Activated naive CD8-positive, alpha-beta T cell (primary cell): ENCODE measurements around the gene MAST4.

Source experiments
- H3K27ac Mint-ChIP-seq: one replicate; pipeline ENCODE4 v1.8.0; 2021; ENCODE audit warnings: mixed read lengths
- H3K27me3 Mint-ChIP-seq: one replicate; pipeline ENCODE4 v1.8.0; 2021; ENCODE audit warnings: mixed read lengths
- H3K36me3 Mint-ChIP-seq: one replicate; pipeline ENCODE4 v1.8.0; 2021; ENCODE audit warnings: mixed read lengths
- H3K4me1 Mint-ChIP-seq: one replicate; pipeline ENCODE4 v1.8.0; 2021; ENCODE audit warnings: low read depth, mixed read lengths
- H3K4me3 Mint-ChIP-seq: one replicate; pipeline ENCODE4 v1.8.0; 2021; ENCODE audit warnings: mild to moderate bottlenecking, mixed read lengths
- H3K9me3 Mint-ChIP-seq: one replicate; pipeline ENCODE4 v1.8.0; 2021; ENCODE audit warnings: low read depth, mixed read lengths

Gene MAST4

GRCh38 chr5:66985417-66985816 lies 389.2 kb downstream of the MAST4 start:
- no peaks in the 10 kb centered on the region for H3K9me3 Mint-ChIP-seq
- no peaks in the 10 kb centered on the region for H3K36me3 Mint-ChIP-seq
- H3K4me1 Mint-ChIP-seq, result peaks cover 5% of the 10 kb centered on the region
- no peak overlapping the region for H3K4me3 Mint-ChIP-seq
- H3K27ac Mint-ChIP-seq, result no peak overlapping the region
- peaks cover 2% of the 10 kb centered on the region for H3K27me3 Mint-ChIP-seq

- peaks cover 2% of the 10 kb centered on the region for H3K27me3 Mint-ChIP-seq
Measured at GRCh38 chr5:66986009-66986408, 389.8 kb downstream of the MAST4 start.

GRCh38 chr5:66986534-66986933 lies 390.3 kb downstream of the MAST4 start:
- no peak overlapping the region for H3K4me3 Mint-ChIP-seq

More at GRCh38 chr5:66986009-66986408, 389.8 kb downstream of the MAST4 start:
- H3K27ac Mint-ChIP-seq, result no peak overlapping the region
- H3K4me1 Mint-ChIP-seq, result peaks cover 5% of the 10 kb centered on the region
- H3K9me3 Mint-ChIP-seq, result no peaks in the 10 kb centered on the region
- no peaks in the 10 kb centered on the region for H3K36me3 Mint-ChIP-seq
- H3K4me3 Mint-ChIP-seq, result no peak overlapping the region

GRCh38 chr5:66987126-66987525 lies 390.9 kb downstream of the MAST4 start:
- peaks cover 2% of the 10 kb centered on the region for H3K27me3 Mint-ChIP-seq
- no peaks in the 10 kb centered on the region for H3K36me3 Mint-ChIP-seq
- no peaks in the 10 kb centered on the region for H3K9me3 Mint-ChIP-seq
- H3K4me1 Mint-ChIP-seq, result peaks cover 5% of the 10 kb centered on the region
- H3K4me3 Mint-ChIP-seq, result no peak overlapping the region
- H3K27ac Mint-ChIP-seq, result no peak overlapping the region

More at GRCh38 chr5:66986534-66986933, 390.3 kb downstream of the MAST4 start:
- H3K36me3 Mint-ChIP-seq, result no peaks in the 10 kb centered on the region
- H3K27ac Mint-ChIP-seq, result no peak overlapping the region
- H3K9me3 Mint-ChIP-seq, result no peaks in the 10 kb centered on the region
- H3K27me3 Mint-ChIP-seq, result peaks cover 2% of the 10 kb centered on the region
- peaks cover 5% of the 10 kb centered on the region for H3K4me1 Mint-ChIP-seq

- H3K36me3 Mint-ChIP-seq, result no peaks in the 10 kb centered on the region
- H3K4me3 Mint-ChIP-seq, result no peak overlapping the region
- no peaks in the 10 kb centered on the region for H3K9me3 Mint-ChIP-seq
- H3K4me1 Mint-ChIP-seq, result peaks cover 5% of the 10 kb centered on the region
- H3K27ac Mint-ChIP-seq, result no peak overlapping the region
- peaks cover 2% of the 10 kb centered on the region for H3K27me3 Mint-ChIP-seq
Measured at GRCh38 chr5:66987540-66987939, 391.3 kb downstream of the MAST4 start.

- no peak overlapping the region for H3K4me3 Mint-ChIP-seq
- no peaks in the 10 kb centered on the region for H3K36me3 Mint-ChIP-seq
- H3K27me3 Mint-ChIP-seq, result peaks cover 2% of the 10 kb centered on the region
Measured at GRCh38 chr5:66987949-66988838, 392.0 kb downstream of the MAST4 start.

GRCh38 chr5:66989286-66989685 lies 393.1 kb downstream of the MAST4 start:
- no peaks in the 10 kb centered on the region for H3K36me3 Mint-ChIP-seq
- no peak overlapping the region for H3K4me3 Mint-ChIP-seq
- H3K27ac Mint-ChIP-seq, result no peak overlapping the region
- no peaks in the 10 kb centered on the region for H3K27me3 Mint-ChIP-seq
- H3K9me3 Mint-ChIP-seq, result no peaks in the 10 kb centered on the region
- H3K4me1 Mint-ChIP-seq, result peaks cover 5% of the 10 kb centered on the region

More at GRCh38 chr5:66987949-66988838, 392.0 kb downstream of the MAST4 start:
- Mint-ChIP-seq H3K4me1 (peaks cover 5% of the 10 kb centered on the region), H3K9me3 (no peaks in the 10 kb centered on the region), H3K27ac (no peak overlapping the region)

- Mint-ChIP-seq H3K27me3 (no peaks in the 10 kb centered on the region), H3K4me3 (no peak overlapping the region), H3K4me1 (peaks cover 5% of the 10 kb centered on the region), H3K27ac (no peak overlapping the region), H3K9me3 (no peaks in the 10 kb centered on the region), H3K36me3 (no peaks in the 10 kb centered on the region)
Measured at GRCh38 chr5:66989781-66990180, 393.6 kb downstream of the MAST4 start.

- H3K27ac Mint-ChIP-seq, result no peak overlapping the region
- no peaks in the 10 kb centered on the region for H3K27me3 Mint-ChIP-seq
- H3K36me3 Mint-ChIP-seq, result no peaks in the 10 kb centered on the region
- H3K9me3 Mint-ChIP-seq, result no peaks in the 10 kb centered on the region
- H3K4me1 Mint-ChIP-seq, result peaks cover 5% of the 10 kb centered on the region
- H3K4me3 Mint-ChIP-seq, result no peak overlapping the region
Measured at GRCh38 chr5:66991746-66992145, 395.6 kb downstream of the MAST4 start.

- Mint-ChIP-seq H3K4me1 (peaks cover 5% of the 10 kb centered on the region), H3K9me3 (no peaks in the 10 kb centered on the region), H3K36me3 (no peaks in the 10 kb centered on the region), H3K4me3 (no peak overlapping the region), H3K27ac (no peak overlapping the region), H3K27me3 (no peaks in the 10 kb centered on the region)
Measured at GRCh38 chr5:66992547-66992946, 396.4 kb downstream of the MAST4 start.

GRCh38 chr5:66993448-66993847 lies 397.3 kb downstream of the MAST4 start:
- Mint-ChIP-seq H3K36me3 (no peaks in the 10 kb centered on the region), H3K27me3 (no peaks in the 10 kb centered on the region), H3K27ac (no peak overlapping the region), H3K4me3 (no peak overlapping the region), H3K9me3 (no peaks in the 10 kb centered on the region), H3K4me1 (no peaks in the 10 kb centered on the region)

GRCh38 chr5:66993882-66994281 lies 397.7 kb downstream of the MAST4 start:
- no peak overlapping the region for H3K4me3 Mint-ChIP-seq
- no peaks in the 10 kb centered on the region for H3K36me3 Mint-ChIP-seq
- H3K27me3 Mint-ChIP-seq, result no peaks in the 10 kb centered on the region
- no peaks in the 10 kb centered on the region for H3K9me3 Mint-ChIP-seq
- H3K27ac Mint-ChIP-seq, result no peak overlapping the region
- H3K4me1 Mint-ChIP-seq, result no peaks in the 10 kb centered on the region

- H3K27ac Mint-ChIP-seq, result no peak overlapping the region
Measured at GRCh38 chr5:66994790-66995189, 398.6 kb downstream of the MAST4 start.

GRCh38 chr5:67000794-67001475 lies 404.7 kb downstream of the MAST4 start:
- Mint-ChIP-seq H3K36me3 (no peaks in the 10 kb centered on the region), H3K27ac (no peak overlapping the region), H3K4me1 (peaks cover 35% of the 10 kb centered on the region), H3K27me3 (no peaks in the 10 kb centered on the region), H3K9me3 (no peaks in the 10 kb centered on the region), H3K4me3 (no peak overlapping the region)

More at GRCh38 chr5:66994790-66995189, 398.6 kb downstream of the MAST4 start:
- Mint-ChIP-seq H3K4me1 (no peaks in the 10 kb centered on the region), H3K4me3 (no peak overlapping the region), H3K27me3 (no peaks in the 10 kb centered on the region), H3K36me3 (no peaks in the 10 kb centered on the region), H3K9me3 (no peaks in the 10 kb centered on the region)
